ENCODE results near the gene MMP20.

DNA sequence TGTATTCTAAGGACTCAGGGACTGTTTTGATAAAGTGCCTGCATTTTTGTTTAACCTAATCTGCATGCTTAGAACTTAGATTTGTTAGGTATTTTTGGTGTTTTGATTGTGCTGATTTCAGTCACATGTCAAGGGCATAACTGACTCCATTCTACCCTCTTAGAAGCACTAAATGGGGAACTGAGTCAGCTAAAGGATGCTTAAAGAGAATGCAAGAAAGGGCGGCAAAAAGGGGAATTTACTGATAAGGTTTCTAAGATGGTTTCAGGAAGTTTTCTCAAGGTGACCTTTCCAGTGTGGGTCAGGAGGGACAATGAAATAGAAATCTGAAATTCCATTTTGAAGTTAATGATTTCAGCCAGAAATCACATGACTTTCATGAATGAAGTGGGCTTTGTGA, 43.0 kb downstream of the MMP20 start:
- TF ChIP-seq, protein P1, sequence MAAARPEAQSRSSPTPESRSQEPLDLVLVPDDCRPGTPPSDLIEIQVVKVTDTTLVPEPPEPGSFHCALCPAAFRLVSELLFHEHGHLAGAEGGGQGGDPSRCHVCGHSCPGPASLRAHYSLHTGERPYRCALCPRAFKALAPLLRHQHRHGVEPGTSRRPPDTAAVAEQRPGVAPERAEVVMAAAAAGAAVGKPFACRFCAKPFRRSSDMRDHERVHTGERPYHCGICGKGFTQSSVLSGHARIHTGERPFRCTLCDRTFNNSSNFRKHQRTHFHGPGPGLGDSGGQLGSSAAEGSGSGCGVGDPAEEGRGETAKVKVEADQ (CRISPR knock-in tag; IDR thresholded peaks at IDR 0.05; ENCODE audit: borderline replicate concordance) = no peak
- no peak for TF ChIP-seq ATF7-NPFF (CRISPR knock-in tag; IDR thresholded peaks at IDR 0.05; ENCODE audit: low read depth)
- no peak for TF ChIP-seq ZNF253 (CRISPR knock-in tag; IDR thresholded peaks at IDR 0.05; ENCODE audit: borderline replicate concordance)

Measured in HepG2 (cell line).